ENCODE data around the gene CCDC92B. TPM values are rescaled to one million over a fixed set of nuclear protein-coding genes. Genes with fewer than 3 reads are reported as not detected.

Gene CCDC92B
- total and polyA plus RNA-seq, 2 experiments from 2014 or later: 0.10 TPM; not detected in 1

- WGBS (ENCODE audit: low lambda C conversion rate, missing lambda C conversion rate): 76% methylated on average over 10 of the region's 10 CpGs
- no peak overlapping the region for H3K4me3 ChIP-seq
- no peaks in the 10 kb centered on the region for H3K9me3 ChIP-seq (ENCODE audit: low read depth)
- no peaks in the 10 kb centered on the region for H4K20me1 ChIP-seq (ENCODE audit: insufficient read depth, poor library complexity, severe bottlenecking)
- H3K36me3 ChIP-seq (replicated peaks; ENCODE audit: insufficient read depth, low read depth): no peaks in the 10 kb centered on the region
- TF ChIP-seq EZH2phosphoT487 (IDR thresholded peaks at IDR 0.05; ENCODE audit: low read depth, severe bottlenecking, unreplicated experiment): no peak
- no peak for TF ChIP-seq EZH2 (IDR thresholded peaks at IDR 0.05; ENCODE audit: borderline replicate concordance)
- no peak for TF ChIP-seq CTCF (IDR thresholded peaks at IDR 0.05; ENCODE audit: poor library complexity)
- no peak overlapping the region for H2AFZ ChIP-seq
- H3K79me2 ChIP-seq: no peaks in the 10 kb centered on the region
- H3K4me2 ChIP-seq: no peak overlapping the region
- peaks cover 3% of the 10 kb centered on the region for H3K4me1 ChIP-seq (ENCODE audit: insufficient read depth)
- H3K27me3 ChIP-seq: peaks cover 16% of the 10 kb centered on the region
- H3K27ac ChIP-seq: no peak overlapping the region
- no peaks in the 10 kb centered on the region for H3K9me2 ChIP-seq (replicated peaks; ENCODE audit: insufficient read depth)
- no peak for DNase-seq (ENCODE audit: low spot score)
These were observed 26.8 kb downstream of the CCDC92B start for GRCh38 chr17:2722611-2723010.

GRCh38 chr17:2721603-2722002 is 27.8 kb downstream of the CCDC92B start:
- TF ChIP-seq EZH2 (IDR thresholded peaks at IDR 0.05; ENCODE audit: borderline replicate concordance) (no peak), EZH2phosphoT487 (IDR thresholded peaks at IDR 0.05; ENCODE audit: low read depth, severe bottlenecking, unreplicated experiment) (no peak), CTCF (IDR thresholded peaks at IDR 0.05; ENCODE audit: poor library complexity) (no peak)
- Histone ChIP-seq H3K9me3 (ENCODE audit: low read depth) (no peaks in the 10 kb centered on the region), H3K4me1 (ENCODE audit: insufficient read depth) (peaks cover 3% of the 10 kb centered on the region), H3K9me2 (replicated peaks; ENCODE audit: insufficient read depth) (no peaks in the 10 kb centered on the region), H2AFZ (no peak overlapping the region), H3K4me3 (no peak overlapping the region), H3K27me3 (peaks cover 16% of the 10 kb centered on the region), H4K20me1 (ENCODE audit: insufficient read depth, poor library complexity, severe bottlenecking) (no peaks in the 10 kb centered on the region), H3K27ac (no peak overlapping the region), H3K4me2 (no peak overlapping the region), H3K36me3 (replicated peaks; ENCODE audit: insufficient read depth, low read depth) (no peaks in the 10 kb centered on the region), H3K79me2 (no peaks in the 10 kb centered on the region)
- DNase-seq (ENCODE audit: low spot score): no peak
- 79% methylated on average over 4 of the region's 4 CpGs for WGBS (ENCODE audit: low lambda C conversion rate, missing lambda C conversion rate)

- 60% methylated on average over 4 of the region's 4 CpGs for WGBS (ENCODE audit: low lambda C conversion rate, missing lambda C conversion rate)
- Histone ChIP-seq H3K36me3 (replicated peaks; ENCODE audit: insufficient read depth, low read depth) (no peaks in the 10 kb centered on the region), H3K27ac (no peak overlapping the region), H3K79me2 (no peaks in the 10 kb centered on the region), H3K9me2 (replicated peaks; ENCODE audit: insufficient read depth) (no peaks in the 10 kb centered on the region), H4K20me1 (ENCODE audit: insufficient read depth, poor library complexity, severe bottlenecking) (no peaks in the 10 kb centered on the region), H3K27me3 (peaks cover 10% of the 10 kb centered on the region), H3K4me3 (no peak overlapping the region), H2AFZ (no peak overlapping the region), H3K4me2 (no peak overlapping the region), H3K9me3 (ENCODE audit: low read depth) (no peaks in the 10 kb centered on the region), H3K4me1 (ENCODE audit: insufficient read depth) (peaks cover 3% of the 10 kb centered on the region)
- TF ChIP-seq EZH2 (IDR thresholded peaks at IDR 0.05; ENCODE audit: borderline replicate concordance) (no peak), CTCF (IDR thresholded peaks at IDR 0.05; ENCODE audit: poor library complexity) (no peak), EZH2phosphoT487 (IDR thresholded peaks at IDR 0.05; ENCODE audit: low read depth, severe bottlenecking, unreplicated experiment) (no peak)
- no peak for DNase-seq (ENCODE audit: low spot score)
These were observed 29.6 kb downstream of the CCDC92B start for GRCh38 chr17:2719861-2720260.
